GM12878 (cell line): Measurements from ENCODE around the gene TEX54.

ENCODE experiments used
- CTCF ChIP-seq, 3 experiments: IDR thresholded peaks in 2 of 3; conservative IDR thresholded peaks in 1 of 3; 2 replicates each; pipeline ENCODE4 v1.5.1; 2011; ENCODE audit warnings: low read depth in 3 of 3, low read length in 3 of 3, mild to moderate bottlenecking in 3 of 3, control low read depth in 2 of 3, moderate library complexity in 2 of 3, inconsistent platforms in 1 of 3, mixed read lengths in 1 of 3; ENCODE audit not compliant: control insufficient read depth in 2 of 3, insufficient read depth in 1 of 3; ENCODE audit errors: extremely low read depth in 1 of 3
- SP1 ChIP-seq: IDR thresholded peaks from one replicate; pipeline ENCODE4 v1.6.1; 2011; ENCODE audit warnings: low read depth, low read length

- TF ChIP-seq SP1 (no peak), CTCF (IDR thresholded peaks at IDR 0.05 in 2 of 3, conservative IDR thresholded peaks at IDR 0.05 in 1 of 3; ENCODE audit: control insufficient read depth in 2 of 3, extremely low read depth in 1 of 3, insufficient read depth in 1 of 3, low read depth in 3 of 3, low read length in 3 of 3) (no peak)
These were observed 33.0 kb upstream of the TEX54 start for GRCh38 chr11:62865635-62866034.
